Lower leg skin (tissue), 4 donors: ENCODE data around the gene NKD1. TPM values are rescaled to one million over a fixed set of nuclear protein-coding genes. Genes with fewer than 3 reads are reported as not detected.
A peak's percentile ranks its signal among the peaks of the same experiment; 100 is the strongest.

Experiments used
- DNase-seq, 2 donors: peaks; one replicate each; pipeline ENCODE4 v3.0.0-alpha.2; 2019; ENCODE audit warnings: low spot score in 2 of 2
- H3K4me3 ChIP-seq: fragments of 200-600 bp; sonication (generic); 2 replicates; pipeline ENCODE4 v1.5.1; 2017; ENCODE audit warnings: mild to moderate bottlenecking, low read depth; ENCODE audit not compliant: poor library complexity, severe bottlenecking
- CTCF ChIP-seq, 3 donors: fragments of 450-650 bp; IDR thresholded peaks; one replicate each; pipeline ENCODE4 v1.5.1; 2016; ENCODE audit warnings: antibody characterized with exemption in 3 of 3, mild to moderate bottlenecking in 3 of 3, moderate library complexity in 2 of 3
- POLR2A ChIP-seq, 2 donors: fragments of 450-650 bp; IDR thresholded peaks; one replicate each; pipeline ENCODE4 v1.6.1; 2016 to 2017; ENCODE audit warnings: antibody characterized with exemption in 2 of 2, mild to moderate bottlenecking in 1 of 2, moderate library complexity in 1 of 2
- WGBS, 2 donors: methylation state at CpG; one replicate each; pipeline ENCODE4 v1.1.5; 2018; 5-methylcytosine and 5-hydroxymethylcytosine counted together
- intact Hi-C: fragments of 100-400 bp; cut with DNase I; formaldehyde crosslinking; loops from one replicate; pipeline ENCODE4 v1.15.0; 2023; ENCODE audit warnings: low total_unique reads
- total RNA-seq, 4 donors: library from RNA; depleted of rRNA; stranded (reverse); fragments of >200 nt; gene quantifications; one replicate each; pipeline ENCODE4 v1.1.0, GENCODE V29; 2016

Gene NKD1
- total RNA-seq, 4 donors from 2014 or later = 5.1 to 15.2 (median 7.2) TPM

DNA sequence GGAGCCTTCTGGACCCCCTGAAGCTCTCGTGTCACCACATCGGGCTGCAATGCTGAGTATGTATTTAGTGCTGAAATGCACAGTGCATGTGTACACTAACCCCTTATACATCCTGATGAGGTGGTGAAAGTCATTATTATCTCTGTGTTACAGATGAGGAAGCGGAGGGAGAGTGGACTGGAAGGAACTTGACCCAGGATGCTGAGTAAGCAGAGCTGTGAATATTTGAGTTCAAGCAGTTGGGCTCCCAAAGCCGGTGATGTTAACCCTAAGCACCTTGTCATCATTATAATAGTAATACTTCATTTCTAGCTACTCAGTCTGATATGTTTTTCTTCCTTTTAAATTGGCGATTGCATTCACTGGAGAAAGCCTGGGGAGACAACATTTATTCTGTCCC, 25.9 kb upstream of the NKD1 start:
- DNase-seq = peak in 1 of 2 donors; percentile 25
- H3K4me3 ChIP-seq = no peak overlapping the region
- intact Hi-C loops = no loop called here
- 88 to 93% methylated on average over 5 of the region's 5 CpGs for WGBS, 2 donors
- TF ChIP-seq CTCF (IDR thresholded peaks at IDR 0.05) (no peak), POLR2A (IDR thresholded peaks at IDR 0.05) (no peak)

DNA sequence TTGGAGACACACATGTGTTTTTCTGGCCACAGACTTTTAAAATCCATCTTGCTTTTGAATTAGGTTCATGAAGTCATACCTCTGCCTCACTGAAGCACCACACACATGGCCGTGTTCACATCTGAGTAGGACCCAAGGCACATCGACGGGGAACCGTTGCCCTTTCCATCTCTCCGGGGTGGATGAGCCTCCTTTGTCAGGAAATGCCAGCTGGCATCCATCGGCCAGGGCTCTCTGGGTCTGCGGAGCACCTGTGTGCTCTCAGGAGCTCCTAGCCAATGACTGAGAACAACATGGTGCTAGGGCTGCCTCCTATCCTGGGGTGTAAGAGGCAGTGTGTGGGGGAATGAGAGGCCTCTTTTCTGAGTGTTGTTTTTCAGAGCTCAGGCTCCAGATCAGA, 24.5 kb upstream of the NKD1 start:
- no peak for TF ChIP-seq POLR2A (IDR thresholded peaks at IDR 0.05)
- 90 to 93% methylated on average over 7 of the region's 7 CpGs for WGBS, 2 donors
- H3K4me3 ChIP-seq = no peak overlapping the region
- peak in 1 of 2 donors; percentile 34 for DNase-seq
- intact Hi-C loops = no loop called here

- 87 to 90% methylated on average over 3 of the region's 3 CpGs for WGBS, 2 donors
- no peak for DNase-seq
- TF ChIP-seq CTCF (IDR thresholded peaks at IDR 0.05) = no peak
- TF ChIP-seq POLR2A (IDR thresholded peaks at IDR 0.05) = no peak
- no peak overlapping the region for H3K4me3 ChIP-seq
- intact Hi-C loops = no loop called here
Measured at GRCh38 chr16:50525262-50525661, 22.9 kb upstream of the NKD1 start.

GRCh38 chr16:50525716-50526115, 22.5 kb upstream of the NKD1 start:
- 93 to 94% methylated on average over 6 of the region's 6 CpGs for WGBS, 2 donors
- H3K4me3 ChIP-seq = no peak overlapping the region
- DNase-seq = peak in 1 of 2 donors; percentile 23
- intact Hi-C loops = no loop called here
- no peak for TF ChIP-seq POLR2A (IDR thresholded peaks at IDR 0.05)
- no peak for TF ChIP-seq CTCF (IDR thresholded peaks at IDR 0.05)

DNA sequence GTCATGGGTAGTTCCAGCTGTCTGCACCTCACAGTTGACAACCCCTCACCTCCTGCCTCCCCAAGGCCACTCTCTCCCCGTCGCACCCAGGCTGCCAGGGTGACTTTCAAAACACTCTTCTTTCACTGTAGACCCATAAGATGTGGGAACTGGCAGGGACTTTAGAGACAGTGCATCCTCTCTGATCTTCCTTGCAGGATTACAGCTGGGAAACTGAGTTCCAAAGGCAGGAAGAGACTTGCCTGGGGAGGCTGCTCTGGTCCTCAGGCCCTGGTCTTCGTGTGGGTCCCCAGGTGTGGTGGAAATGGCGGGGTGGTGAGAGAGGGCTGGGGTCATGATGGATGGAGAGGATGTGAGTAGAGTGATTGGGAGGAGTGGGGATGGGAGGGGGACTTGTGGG, 21.9 kb upstream of the NKD1 start:
- 77 to 84% methylated on average over 4 of the region's 4 CpGs for WGBS, 2 donors
- intact Hi-C loops = no loop called here
- TF ChIP-seq POLR2A (IDR thresholded peaks at IDR 0.05) (no peak), CTCF (IDR thresholded peaks at IDR 0.05) (no peak)
- no peak overlapping the region for H3K4me3 ChIP-seq
- peak in 1 of 2 donors; percentile 49 for DNase-seq

- TF ChIP-seq CTCF (IDR thresholded peaks at IDR 0.05) = no peak
- TF ChIP-seq POLR2A (IDR thresholded peaks at IDR 0.05) = no peak
- H3K4me3 ChIP-seq = no peak overlapping the region
- 87 to 92% methylated on average over 6 of the region's 6 CpGs for WGBS, 2 donors
- DNase-seq = peak in 1 of 2 donors; percentile 68
- intact Hi-C loops = no loop called here
Measured at GRCh38 chr16:50526796-50527195, 21.4 kb upstream of the NKD1 start.
